ENCODE results near the gene TBCK. TPM values are rescaled to one million over a fixed set of nuclear protein-coding genes. Genes with fewer than 3 reads are reported as not detected.

TBCK gene
- total RNA-seq, 4 donors from 2014 or later = 49.2 to 70.6 (median 58.7) TPM

GRCh38 chr4:106192131-106192530 lies 123.9 kb downstream of the TBCK start:
- no peaks in the 10 kb centered on the region for H3K27me3 ChIP-seq
- no peaks in the 10 kb centered on the region for H3K9me3 ChIP-seq
- DNase-seq = no peak
- no peak overlapping the region for H3K4me3 ChIP-seq (replicated peaks in 1 of 3)
- intact Hi-C loops (cut with DNase I) = no loop called here
- TF ChIP-seq, protein P1, sequence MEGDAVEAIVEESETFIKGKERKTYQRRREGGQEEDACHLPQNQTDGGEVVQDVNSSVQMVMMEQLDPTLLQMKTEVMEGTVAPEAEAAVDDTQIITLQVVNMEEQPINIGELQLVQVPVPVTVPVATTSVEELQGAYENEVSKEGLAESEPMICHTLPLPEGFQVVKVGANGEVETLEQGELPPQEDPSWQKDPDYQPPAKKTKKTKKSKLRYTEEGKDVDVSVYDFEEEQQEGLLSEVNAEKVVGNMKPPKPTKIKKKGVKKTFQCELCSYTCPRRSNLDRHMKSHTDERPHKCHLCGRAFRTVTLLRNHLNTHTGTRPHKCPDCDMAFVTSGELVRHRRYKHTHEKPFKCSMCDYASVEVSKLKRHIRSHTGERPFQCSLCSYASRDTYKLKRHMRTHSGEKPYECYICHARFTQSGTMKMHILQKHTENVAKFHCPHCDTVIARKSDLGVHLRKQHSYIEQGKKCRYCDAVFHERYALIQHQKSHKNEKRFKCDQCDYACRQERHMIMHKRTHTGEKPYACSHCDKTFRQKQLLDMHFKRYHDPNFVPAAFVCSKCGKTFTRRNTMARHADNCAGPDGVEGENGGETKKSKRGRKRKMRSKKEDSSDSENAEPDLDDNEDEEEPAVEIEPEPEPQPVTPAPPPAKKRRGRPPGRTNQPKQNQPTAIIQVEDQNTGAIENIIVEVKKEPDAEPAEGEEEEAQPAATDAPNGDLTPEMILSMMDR (IDR thresholded peaks at IDR 0.05) = no peak
- TF ChIP-seq POLR2A (IDR thresholded peaks at IDR 0.05) = no peak
- WGBS, 2 donors = 94% methylated on average over 1 of the region's 1 CpG
- H3K27ac ChIP-seq = no peak overlapping the region
- no peaks in the 10 kb centered on the region for H3K4me1 ChIP-seq
- H3K36me3 ChIP-seq = peaks cover 0 to 6% of the 10 kb centered on the region in 2 donors

- Histone ChIP-seq H3K36me3 (no peaks in the 10 kb centered on the region), H3K9me3 (no peaks in the 10 kb centered on the region), H3K27ac (no peak overlapping the region), H3K4me1 (no peaks in the 10 kb centered on the region), H3K27me3 (no peaks in the 10 kb centered on the region), H3K4me3 (replicated peaks in 1 of 3) (no peak overlapping the region)
- 96 to 100% methylated on average over 1 of the region's 1 CpG for WGBS, 2 donors
- no peak for DNase-seq
- intact Hi-C loops (cut with DNase I) = no loop called here
- TF ChIP-seq, protein P1 (IDR thresholded peaks at IDR 0.05) = no peak
- TF ChIP-seq POLR2A (IDR thresholded peaks at IDR 0.05) = no peak
These were observed 129.8 kb downstream of the TBCK start for GRCh38 chr4:106186201-106186600.

- DNase-seq = no peak
- intact Hi-C loops (cut with DNase I) = no loop called here
These were observed 132.5 kb downstream of the TBCK start for GRCh38 chr4:106183551-106183950.

GRCh38 chr4:106172861-106173260 lies 143.1 kb downstream of the TBCK start:
- no peaks in the 10 kb centered on the region for H3K9me3 ChIP-seq
- H3K4me1 ChIP-seq = no peaks in the 10 kb centered on the region
- TF ChIP-seq, protein P1 (IDR thresholded peaks at IDR 0.05) = no peak
- TF ChIP-seq POLR2A (IDR thresholded peaks at IDR 0.05) = no peak
- no peak overlapping the region for H3K4me3 ChIP-seq (replicated peaks in 1 of 3)
- intact Hi-C loops (cut with DNase I) = no loop called here
- no peaks in the 10 kb centered on the region for H3K27me3 ChIP-seq
- no peak overlapping the region for H3K27ac ChIP-seq
- peaks cover 0 to 2% of the 10 kb centered on the region in 2 donors for H3K36me3 ChIP-seq
- DNase-seq = no peak

More at GRCh38 chr4:106183551-106183950, 132.5 kb downstream of the TBCK start:
- Histone ChIP-seq H3K9me3 (no peaks in the 10 kb centered on the region), H3K27ac (no peak overlapping the region), H3K36me3 (no peaks in the 10 kb centered on the region), H3K4me1 (no peaks in the 10 kb centered on the region), H3K27me3 (no peaks in the 10 kb centered on the region), H3K4me3 (replicated peaks in 1 of 3) (no peak overlapping the region)
- TF ChIP-seq, protein P1 (IDR thresholded peaks at IDR 0.05) = no peak
- TF ChIP-seq POLR2A (IDR thresholded peaks at IDR 0.05) = no peak

- no peak for DNase-seq
- Histone ChIP-seq H3K36me3 (peaks cover 0 to 2% of the 10 kb centered on the region in 2 donors), H3K4me1 (no peaks in the 10 kb centered on the region), H3K27me3 (no peaks in the 10 kb centered on the region), H3K9me3 (no peaks in the 10 kb centered on the region), H3K27ac (no peak overlapping the region), H3K4me3 (replicated peaks in 1 of 3) (no peak overlapping the region)
- intact Hi-C loops (cut with DNase I) = no loop called here
- WGBS, 2 donors = 80 to 84% methylated on average over 1 of the region's 1 CpG
- TF ChIP-seq, protein P1 (IDR thresholded peaks at IDR 0.05) = no peak
- TF ChIP-seq POLR2A (IDR thresholded peaks at IDR 0.05) = no peak
These were observed 150.5 kb downstream of the TBCK start for GRCh38 chr4:106165351-106166010.
